CD4-positive, alpha-beta T cell treated with Interleukin-6 for 4 hours (primary cell): ENCODE data around the gene RFT1.

Experiments
- DNase-seq: peaks from one replicate; pipeline ENCODE4 v3.0.0-alpha.2; 2020; ENCODE audit warnings: mixed read lengths

RFT1 gene

GRCh38 chr3:53130179-53131061, at the start of gene RFT1:
Gene RFT1 (minus strand): TSS chr3:53130435. CDS start chr3:53130400, 35 bp downstream.
- DNase-seq = peak; percentile 99

- DNase-seq = no peak
Observed at GRCh38 chr3:53179580-53179979, 49.3 kb upstream of the RFT1 start.

GRCh38 chr3:53178246-53178645, 48.0 kb upstream of the RFT1 start:
- DNase-seq = no peak

- DNase-seq = no peak
Observed at GRCh38 chr3:53175613-53176540, 45.6 kb upstream of the RFT1 start.

- DNase-seq = no peak
Observed at GRCh38 chr3:53174346-53175250, 44.4 kb upstream of the RFT1 start.

- DNase-seq = no peak
Observed at GRCh38 chr3:53173107-53173506, 42.9 kb upstream of the RFT1 start.

GRCh38 chr3:53171827-53172505, 41.7 kb upstream of the RFT1 start:
- DNase-seq = no peak

- no peak for DNase-seq
Observed at GRCh38 chr3:53171064-53171418, 40.8 kb upstream of the RFT1 start.

- DNase-seq = no peak
Observed at GRCh38 chr3:53170325-53171063, 40.3 kb upstream of the RFT1 start.

GRCh38 chr3:53169832-53170324, 39.6 kb upstream of the RFT1 start:
- no peak for DNase-seq

- DNase-seq = no peak
Observed at GRCh38 chr3:53169045-53169831, 39.0 kb upstream of the RFT1 start.

- no peak for DNase-seq
Observed at GRCh38 chr3:53168175-53168923, 38.1 kb upstream of the RFT1 start.

- no peak for DNase-seq
Observed at GRCh38 chr3:53167418-53168174, 37.4 kb upstream of the RFT1 start.

GRCh38 chr3:53166781-53167291, 36.6 kb upstream of the RFT1 start:
- DNase-seq = no peak

- DNase-seq = no peak
Observed at GRCh38 chr3:53166206-53166605, 36.0 kb upstream of the RFT1 start.

- no peak for DNase-seq
Observed at GRCh38 chr3:53164911-53165310, 34.7 kb upstream of the RFT1 start.

GRCh38 chr3:53163444-53164387, 33.5 kb upstream of the RFT1 start:
- DNase-seq = no peak
